SKM-1 treated with dmso at 0.1 percent for 144 hours (cell line): ENCODE measurements around the gene PTTG2.
A peak's percentile ranks its signal among the peaks of the same experiment; 100 is the strongest.
"Not testable (repeated sequence)": the region's sequence is repeated elsewhere in the genome, so short reads cannot be mapped to it uniquely, and the experiment has no call there.

Source experiments
- DNase-seq: peaks from one replicate; lab custom pipeline; 2025; ENCODE audit not compliant: unreplicated experiment; lab: John Stamatoyannopoulos, UW

The PTTG2 gene

DNA sequence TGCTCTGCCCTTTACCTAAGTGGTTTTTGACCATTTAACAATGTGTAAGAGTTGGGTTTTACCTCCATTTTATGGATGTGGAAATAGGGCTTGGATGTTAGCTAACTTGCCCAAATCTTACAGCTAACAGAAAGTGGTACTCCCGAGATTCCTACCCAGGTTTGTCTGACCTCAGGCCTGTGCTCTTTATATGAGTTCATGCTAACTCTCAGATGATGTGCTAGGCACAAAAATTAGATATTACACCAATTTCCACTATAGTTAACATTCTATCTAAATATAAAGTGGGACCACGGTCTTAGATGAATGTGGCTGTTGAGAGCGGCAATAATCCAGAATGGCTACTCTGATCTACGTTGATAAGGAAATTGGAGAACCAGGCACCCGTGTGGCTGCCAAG, at the start of gene PTTG2:
Gene PTTG2, plus strand, starts transcription at position 301 of the 400 bp plus-strand sequence. Its CDS starts 37 bp downstream, at position 338.
- DNase-seq = no peak

DNA sequence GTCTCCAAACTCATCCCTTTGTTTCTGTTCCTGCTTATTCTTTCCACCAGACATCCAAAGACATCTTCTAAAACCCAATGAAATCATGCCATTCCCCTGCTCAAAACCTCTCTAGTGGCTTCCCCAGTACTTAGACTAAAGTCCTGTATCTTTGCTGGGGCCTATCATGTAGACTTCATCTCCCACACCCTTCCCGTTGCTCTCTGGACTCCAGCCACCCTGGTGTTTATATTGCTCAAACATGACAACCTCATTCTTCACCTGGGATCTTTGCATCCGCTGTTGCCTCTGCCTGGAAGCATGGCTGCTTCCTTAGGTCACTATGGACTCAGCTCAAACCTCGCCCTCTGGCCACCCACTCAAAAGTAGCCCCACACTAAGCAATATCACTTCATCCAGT, 45.7 kb upstream of the PTTG2 start:
- no peak for DNase-seq

DNA sequence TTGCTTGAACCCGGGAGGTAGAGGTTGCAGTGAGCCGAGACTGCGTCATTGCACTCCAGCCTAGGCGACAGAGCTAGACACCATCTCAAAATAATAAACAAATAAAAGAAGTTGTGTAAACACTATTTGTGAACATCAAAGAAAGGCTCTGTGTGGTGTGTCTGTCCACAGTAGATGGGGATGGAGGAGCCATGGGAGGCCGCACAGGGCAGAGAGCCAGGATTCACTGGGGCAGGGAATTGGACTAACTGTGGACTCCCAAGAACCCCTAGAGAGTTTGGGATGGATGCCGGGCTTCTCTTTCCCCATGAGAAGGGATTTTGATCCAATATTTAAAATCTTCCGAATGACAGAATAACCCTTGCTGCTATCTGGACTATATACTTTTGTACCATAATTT, 42.8 kb upstream of the PTTG2 start:
- DNase-seq = no peak

- no peak for DNase-seq
These were observed 41.5 kb upstream of the PTTG2 start for GRCh38 chr4:37918653-37919052.

DNA sequence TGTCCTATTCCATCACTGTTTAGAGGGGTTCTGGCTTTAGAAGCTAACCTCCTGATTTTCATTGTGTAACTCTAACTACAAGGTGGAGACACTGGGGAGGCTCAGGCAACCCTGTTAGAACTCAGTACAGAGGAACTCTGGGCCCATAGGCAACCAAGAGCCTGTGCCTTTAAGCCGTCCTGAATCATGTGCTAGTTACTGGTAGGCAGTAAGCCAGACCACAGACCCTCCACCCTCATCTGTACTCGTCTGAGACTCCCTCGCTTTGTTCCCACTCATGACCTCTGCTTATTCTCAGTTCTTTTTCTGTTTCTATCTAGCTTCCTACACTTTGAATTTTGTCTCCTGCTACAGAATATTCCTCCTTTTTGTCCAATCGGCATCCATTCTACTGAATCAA, 37.9 kb upstream of the PTTG2 start:
- DNase-seq = no peak

DNA sequence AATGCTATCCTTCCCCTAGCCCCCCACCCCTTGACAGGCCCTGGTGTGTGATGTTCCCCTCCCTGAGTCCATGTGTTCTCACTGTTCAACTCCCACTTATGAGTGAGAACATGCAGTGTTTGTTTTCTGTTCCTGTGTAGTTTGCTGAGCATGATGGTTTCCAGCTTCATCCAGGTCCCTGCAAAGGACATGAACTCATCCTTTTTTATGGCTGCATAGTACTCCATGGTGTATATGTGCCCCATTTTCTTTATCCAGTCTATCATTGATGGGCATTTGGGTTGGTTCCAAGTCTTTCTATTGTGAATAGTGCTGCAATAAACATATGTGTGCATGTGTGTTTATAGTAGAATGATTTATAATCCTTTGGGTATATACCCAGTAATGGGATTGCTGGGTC, 37.1 kb upstream of the PTTG2 start:
- DNase-seq = not testable (repeated sequence)

DNA sequence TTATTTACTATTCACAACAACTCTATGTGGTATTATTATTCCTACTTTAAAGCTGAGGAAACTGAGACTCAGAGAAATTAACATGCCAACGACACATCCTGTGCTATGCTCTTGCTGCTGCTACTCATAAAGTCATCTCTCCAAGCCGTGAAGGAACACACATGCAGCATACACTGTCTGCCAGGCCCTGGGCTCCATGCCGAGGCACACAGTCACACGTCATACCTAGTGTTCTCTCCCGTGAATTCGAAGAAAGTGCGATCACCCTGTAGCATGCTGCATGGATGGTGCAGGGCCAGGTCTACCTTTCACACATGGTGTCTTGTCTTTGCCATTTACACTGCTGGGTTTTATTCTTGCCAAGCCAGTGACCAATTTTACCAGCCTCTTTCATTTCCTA, 35.3 kb upstream of the PTTG2 start:
- no peak for DNase-seq

DNA sequence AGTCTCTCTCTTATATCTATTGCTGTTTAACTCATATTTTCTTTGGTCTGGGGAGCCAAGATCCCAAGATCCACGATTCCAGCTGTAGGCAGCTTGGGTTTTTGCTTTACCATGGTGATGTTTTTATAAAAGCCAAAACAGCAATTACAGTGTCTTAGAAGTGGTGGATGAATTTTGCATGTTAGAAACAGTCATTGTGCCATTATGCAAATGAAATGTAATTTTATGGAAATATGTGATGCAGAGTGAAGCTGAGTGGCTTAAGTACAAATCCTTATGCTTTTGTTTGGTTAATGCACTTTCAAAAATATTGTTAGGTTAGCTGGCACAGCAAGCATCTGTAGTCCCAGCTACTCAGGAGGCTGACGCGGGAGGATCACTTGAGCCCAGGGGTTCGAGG, 32.8 kb upstream of the PTTG2 start:
- no peak for DNase-seq

DNA sequence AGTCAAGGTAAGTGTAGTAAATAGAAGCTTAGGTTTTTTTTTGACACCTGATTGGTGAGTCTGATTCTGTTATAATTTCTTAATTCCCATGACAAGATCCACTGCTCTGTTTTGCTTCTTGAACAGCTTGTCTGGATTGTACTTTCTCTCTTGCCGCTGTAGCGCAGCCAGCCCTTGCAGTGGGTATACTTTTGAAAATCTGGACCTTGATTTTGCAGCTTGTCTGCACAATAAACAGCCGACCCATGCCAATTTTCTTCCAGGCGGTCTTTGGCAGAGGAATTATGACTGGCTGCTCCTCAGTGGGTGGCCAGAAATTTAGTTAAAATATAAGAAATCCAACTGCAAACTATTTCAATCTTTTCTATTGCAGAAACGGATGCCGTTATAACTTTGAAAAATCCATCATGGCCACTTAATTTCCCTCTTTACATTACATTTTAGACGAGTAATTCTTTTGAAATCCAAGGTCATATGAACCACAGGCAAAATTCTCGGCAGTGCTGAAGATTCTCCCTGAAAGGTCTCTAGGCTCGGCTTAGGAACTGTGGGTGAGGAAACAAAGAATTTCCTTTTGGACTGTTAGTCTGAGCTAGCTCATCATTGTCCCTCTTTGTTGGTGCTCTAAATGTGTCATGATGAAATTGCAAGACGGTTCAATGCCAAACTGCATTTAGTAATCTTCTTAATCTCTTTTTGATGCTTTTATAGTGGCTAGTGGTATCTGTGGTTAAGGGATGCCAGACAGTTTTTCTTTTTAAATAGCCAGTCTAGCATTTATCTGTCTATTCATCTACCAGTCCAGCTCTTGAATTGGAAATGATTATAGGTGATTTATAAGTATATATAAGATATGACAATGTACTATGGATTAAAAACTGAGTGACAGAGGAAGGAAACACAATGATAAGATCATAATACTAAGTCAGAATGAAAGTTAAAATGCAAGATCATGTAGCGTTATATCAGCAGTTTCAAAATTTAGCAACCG, 31.5 kb upstream of the PTTG2 start:
- no peak for DNase-seq

DNA sequence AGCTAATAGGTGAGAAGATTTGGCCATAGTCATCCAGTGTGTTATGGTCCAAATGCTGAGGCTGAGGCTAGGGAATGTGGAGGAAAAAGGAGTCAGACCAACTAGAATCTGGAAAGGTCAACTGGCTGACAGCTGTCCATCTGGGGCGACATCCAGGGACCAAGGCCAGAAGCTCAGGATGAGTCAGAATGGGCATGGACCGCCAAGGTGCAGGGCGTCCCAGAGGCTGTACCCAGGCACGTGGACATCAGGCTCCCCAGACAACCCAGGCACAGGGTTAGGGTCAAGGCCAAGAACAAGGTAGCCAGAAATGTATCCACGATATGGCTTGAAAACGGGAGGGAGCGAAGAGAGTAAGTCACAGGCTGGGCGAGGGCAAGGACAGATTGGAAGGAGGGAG, 26.1 kb upstream of the PTTG2 start:
- no peak for DNase-seq

- no peak for DNase-seq
These were observed 25.6 kb upstream of the PTTG2 start for GRCh38 chr4:37934609-37935008.

DNA sequence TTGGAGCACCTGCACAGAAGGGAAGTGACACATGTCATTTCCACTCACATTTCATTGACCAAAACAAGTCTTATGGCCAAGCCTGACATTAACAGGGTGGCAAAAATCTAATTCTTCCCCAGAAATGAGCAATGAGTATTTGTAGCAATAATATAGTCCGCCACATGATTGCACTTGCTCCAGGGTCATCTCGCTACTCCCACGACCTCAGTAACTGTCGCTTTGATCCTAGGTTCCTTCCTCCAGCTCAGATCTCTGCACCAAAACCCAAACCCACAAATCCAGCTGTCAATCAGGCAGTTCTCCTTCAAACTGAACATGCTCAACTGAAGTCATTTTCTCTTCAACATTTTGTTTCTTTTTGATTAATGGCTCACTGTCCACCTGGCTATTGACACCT, 25.2 kb upstream of the PTTG2 start:
- DNase-seq = no peak

GRCh38 chr4:37936889-37937498, 23.2 kb upstream of the PTTG2 start:
- no peak for DNase-seq

GRCh38 chr4:37938208-37938607, 22.0 kb upstream of the PTTG2 start:
- no peak for DNase-seq

DNA sequence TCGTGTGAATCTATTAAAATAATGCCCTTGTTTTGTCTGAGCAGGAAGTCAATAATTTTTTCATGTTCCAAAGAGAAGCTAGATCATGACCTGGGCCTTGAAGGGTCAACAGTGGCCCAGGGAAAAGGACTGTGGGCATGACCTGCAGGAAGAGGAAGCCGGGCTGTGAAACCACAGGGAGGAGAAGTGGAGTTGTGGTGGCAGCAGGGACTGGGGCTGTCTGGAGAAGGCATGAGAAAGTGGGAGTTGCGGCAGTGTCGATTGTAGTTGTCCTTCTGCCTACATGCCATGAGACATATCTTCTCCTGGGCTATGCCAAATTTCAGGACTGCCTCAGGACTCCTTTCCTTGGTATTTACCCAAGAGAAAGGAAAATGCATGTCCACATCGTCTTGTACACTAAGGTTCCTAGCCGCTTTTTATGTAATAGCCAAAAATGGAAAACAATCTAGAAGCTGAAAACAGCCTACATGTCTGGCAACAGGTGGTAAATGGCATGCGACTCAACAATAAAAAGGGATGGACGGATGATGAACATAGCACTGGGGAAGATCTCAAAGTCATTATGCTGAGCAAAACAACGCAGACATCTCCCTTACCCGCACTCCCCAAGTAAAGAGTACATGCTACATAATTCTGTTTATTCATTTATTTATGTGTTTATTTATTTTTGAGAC, 13.6 kb upstream of the PTTG2 start:
- peak; percentile 72 for DNase-seq

GRCh38 chr4:37948542-37948941, 11.7 kb upstream of the PTTG2 start:
- DNase-seq = peak; percentile 9

DNA sequence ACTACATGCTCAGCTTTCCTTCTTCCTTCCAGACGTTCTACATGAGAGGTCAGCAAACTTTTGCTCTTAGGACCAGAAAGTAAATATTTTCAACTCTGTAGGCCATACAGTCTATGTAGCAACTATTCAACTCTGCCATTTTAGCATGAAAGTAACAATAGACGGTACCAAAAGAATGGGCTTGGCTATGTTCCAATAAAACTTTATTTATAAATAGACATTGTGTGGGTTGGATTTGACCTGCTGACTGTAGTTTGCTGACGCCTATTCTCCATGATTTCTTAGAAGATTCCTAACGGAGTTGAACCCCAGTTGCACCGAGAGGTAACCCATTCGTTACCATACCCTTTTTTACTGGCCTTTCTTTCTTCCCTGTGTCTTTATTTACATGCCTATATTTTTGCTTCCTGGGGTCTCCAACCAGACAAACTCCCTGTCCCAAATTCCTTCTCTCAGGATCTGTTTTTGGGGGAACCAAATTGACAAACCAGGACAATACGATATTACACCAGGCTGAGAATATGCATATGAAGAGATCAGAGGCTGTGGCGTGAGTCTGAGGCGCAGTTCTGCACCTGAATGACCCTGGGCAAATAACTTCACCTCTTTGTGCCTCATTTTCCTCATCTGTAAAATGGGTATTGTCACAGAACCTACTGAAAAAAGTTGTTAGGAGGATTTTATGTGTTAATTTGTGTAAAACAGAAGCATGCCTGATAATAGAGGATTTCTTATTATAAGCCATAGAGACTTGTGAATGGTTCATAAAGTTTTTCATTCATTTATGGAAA, 10.4 kb upstream of the PTTG2 start:
- DNase-seq = no peak

GRCh38 chr4:37951461-37952352, 8.5 kb upstream of the PTTG2 start:
- peak; percentile 72 for DNase-seq

DNA sequence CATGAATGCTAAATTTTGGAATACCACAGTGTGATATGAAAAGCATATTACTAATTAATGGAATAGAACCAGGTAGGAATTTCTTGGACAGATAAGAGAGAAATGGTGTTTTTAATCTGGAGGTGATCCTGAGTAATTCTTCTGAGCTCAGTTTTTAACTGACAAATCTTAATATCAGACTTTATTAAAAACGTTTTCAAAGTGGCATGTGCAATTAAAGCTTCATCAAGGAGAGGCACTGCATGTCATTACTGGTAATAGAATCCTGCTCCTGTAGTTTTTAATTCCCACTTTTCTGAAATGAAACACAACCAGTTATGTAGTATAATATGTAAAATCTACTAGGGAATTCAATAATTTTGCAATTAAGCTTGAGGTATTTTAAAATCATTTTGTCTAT, 7.0 kb upstream of the PTTG2 start:
- DNase-seq = no peak
